ENCODE data around the gene ZNF319. TPM values are rescaled to one million over a fixed set of nuclear protein-coding genes. Genes with fewer than 3 reads are reported as not detected.

Gene ZNF319
- total RNA-seq, 1 donor from 2014 or later, result 9.1 TPM

DNA sequence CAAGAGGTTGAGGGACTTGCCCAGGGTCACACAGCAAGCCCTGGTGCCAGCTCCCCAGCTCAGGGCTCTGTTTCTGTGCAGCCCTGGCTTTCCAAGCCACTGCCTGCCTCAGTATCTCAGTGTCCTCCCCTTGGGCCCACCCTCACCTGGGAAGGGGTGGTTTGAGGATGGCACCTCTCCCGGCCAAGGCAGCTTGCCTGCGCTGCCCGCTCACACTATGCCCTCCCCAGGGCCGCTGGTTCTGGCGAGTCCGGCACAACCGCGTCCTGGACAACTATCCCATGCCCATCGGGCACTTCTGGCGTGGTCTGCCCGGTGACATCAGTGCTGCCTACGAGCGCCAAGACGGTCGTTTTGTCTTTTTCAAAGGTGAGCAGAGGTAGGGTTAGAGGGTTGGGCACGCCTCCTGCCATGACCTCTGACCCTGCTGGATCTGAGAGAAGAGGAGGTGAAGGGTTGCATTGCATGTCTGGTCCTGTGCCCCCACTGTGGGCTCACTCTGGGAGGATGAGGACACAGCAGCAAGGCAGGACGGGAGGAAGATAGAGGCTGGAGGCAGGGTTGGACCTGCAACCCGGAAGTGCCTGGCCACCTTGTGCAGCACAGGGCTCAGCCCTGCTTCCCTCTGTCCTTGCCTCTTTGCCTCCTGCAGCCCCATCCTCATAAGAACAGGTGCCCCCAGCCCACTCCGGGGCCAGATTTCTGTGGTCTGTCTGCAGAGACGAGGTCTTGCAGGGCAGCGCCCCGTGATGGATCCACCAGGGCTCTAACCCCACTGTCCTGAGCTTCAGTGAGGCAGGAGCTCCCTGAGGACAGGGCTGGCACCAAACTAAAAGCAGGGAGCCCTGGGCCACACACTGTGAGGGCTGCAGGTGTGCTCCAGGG is 41.8 kb upstream of the ZNF319 start:
- Mint-ChIP-seq H3K36me3 (ENCODE audit: low read depth) (no peaks in the 10 kb centered on the region), H3K27me3 (ENCODE audit: insufficient read depth) (no peaks in the 10 kb centered on the region), H3K27ac (no peak overlapping the region), H3K4me1 (ENCODE audit: low read depth) (no peaks in the 10 kb centered on the region), H3K4me3 (no peak overlapping the region), H3K9me3 (no peaks in the 10 kb centered on the region)
- no peak for DNase-seq (ENCODE audit: low spot score)
- intact Hi-C loops (cut with micrococcal nuclease), result no loop called here

DNA sequence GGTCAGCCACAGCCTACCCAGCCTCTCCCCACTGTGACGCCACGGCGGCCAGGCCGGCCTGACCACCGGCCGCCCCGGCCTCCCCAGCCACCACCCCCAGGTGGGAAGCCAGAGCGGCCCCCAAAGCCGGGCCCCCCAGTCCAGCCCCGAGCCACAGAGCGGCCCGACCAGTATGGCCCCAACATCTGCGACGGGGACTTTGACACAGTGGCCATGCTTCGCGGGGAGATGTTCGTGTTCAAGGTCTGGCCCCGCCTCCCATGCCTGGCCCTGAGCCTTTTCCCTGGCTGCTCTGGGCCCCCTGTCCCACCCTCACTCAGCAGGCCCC is 41.1 kb upstream of the ZNF319 start:
- no peak overlapping the region for H3K27ac Mint-ChIP-seq
- H3K27me3 Mint-ChIP-seq (ENCODE audit: insufficient read depth), result no peaks in the 10 kb centered on the region
- intact Hi-C loops (cut with micrococcal nuclease), result no loop called here
- no peaks in the 10 kb centered on the region for H3K4me1 Mint-ChIP-seq (ENCODE audit: low read depth)
- no peak for DNase-seq (ENCODE audit: low spot score)
- no peaks in the 10 kb centered on the region for H3K9me3 Mint-ChIP-seq
- no peaks in the 10 kb centered on the region for H3K36me3 Mint-ChIP-seq (ENCODE audit: low read depth)
- H3K4me3 Mint-ChIP-seq, result no peak overlapping the region

DNA sequence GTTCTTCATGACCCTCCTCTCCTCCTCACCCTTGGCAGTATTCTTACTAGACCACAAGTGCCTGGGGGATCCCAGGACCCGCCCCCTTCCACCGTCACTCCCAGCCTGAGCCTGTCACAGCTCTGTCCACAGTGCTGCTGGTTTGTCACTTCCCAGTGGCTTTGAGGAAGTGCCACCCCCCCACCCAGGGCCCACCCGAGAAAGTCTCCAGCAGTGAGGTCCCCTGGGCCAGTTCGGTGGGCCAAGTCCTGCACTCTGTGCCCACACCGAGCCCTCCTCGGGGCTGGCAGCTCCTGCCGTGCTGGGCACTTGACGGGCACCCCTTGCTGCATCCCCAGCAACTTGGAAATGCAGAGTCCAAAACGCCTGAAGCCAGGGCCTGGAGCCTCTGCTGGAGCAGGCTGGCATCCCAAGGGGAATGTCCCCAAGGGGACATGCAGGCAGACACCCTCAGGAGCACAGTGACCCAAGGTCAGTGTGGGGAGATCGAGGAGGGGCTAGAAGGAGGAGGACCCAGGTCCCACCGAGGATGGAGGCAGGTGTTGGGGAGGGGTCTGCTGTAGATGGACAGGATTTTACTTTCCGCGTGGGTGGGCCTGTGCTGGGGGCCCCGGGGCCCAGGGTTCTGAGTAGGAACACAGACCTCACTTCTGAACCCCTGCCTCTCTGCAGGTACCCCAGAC is 40.6 kb upstream of the ZNF319 start:
- intact Hi-C loops (cut with micrococcal nuclease), result no loop called here
- H3K27me3 Mint-ChIP-seq (ENCODE audit: insufficient read depth), result no peaks in the 10 kb centered on the region
- no peak for DNase-seq (ENCODE audit: low spot score)
- no peak overlapping the region for H3K27ac Mint-ChIP-seq
- H3K4me3 Mint-ChIP-seq, result no peak overlapping the region
- H3K9me3 Mint-ChIP-seq, result no peaks in the 10 kb centered on the region
- H3K36me3 Mint-ChIP-seq (ENCODE audit: low read depth), result no peaks in the 10 kb centered on the region
- no peaks in the 10 kb centered on the region for H3K4me1 Mint-ChIP-seq (ENCODE audit: low read depth)

DNA sequence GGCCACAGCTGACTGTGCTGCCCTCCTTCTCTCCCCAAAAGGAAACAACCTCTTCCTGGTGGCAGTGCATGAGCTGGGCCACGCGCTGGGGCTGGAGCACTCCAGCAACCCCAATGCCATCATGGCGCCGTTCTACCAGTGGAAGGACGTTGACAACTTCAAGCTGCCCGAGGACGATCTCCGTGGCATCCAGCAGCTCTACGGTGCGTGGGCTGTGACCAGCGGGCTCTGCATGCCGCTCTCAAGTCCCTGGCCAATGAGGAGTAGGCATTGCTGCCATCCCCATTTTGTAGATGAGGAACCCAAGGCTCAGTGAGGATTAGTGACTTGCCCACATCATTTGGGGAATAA is 40.0 kb upstream of the ZNF319 start:
- no peak overlapping the region for H3K4me3 Mint-ChIP-seq
- no peak overlapping the region for H3K27ac Mint-ChIP-seq
- H3K36me3 Mint-ChIP-seq (ENCODE audit: low read depth), result no peaks in the 10 kb centered on the region
- no peaks in the 10 kb centered on the region for H3K4me1 Mint-ChIP-seq (ENCODE audit: low read depth)
- intact Hi-C loops (cut with micrococcal nuclease), result no loop called here
- no peaks in the 10 kb centered on the region for H3K9me3 Mint-ChIP-seq
- no peaks in the 10 kb centered on the region for H3K27me3 Mint-ChIP-seq (ENCODE audit: insufficient read depth)
- DNase-seq (ENCODE audit: low spot score), result no peak

DNA sequence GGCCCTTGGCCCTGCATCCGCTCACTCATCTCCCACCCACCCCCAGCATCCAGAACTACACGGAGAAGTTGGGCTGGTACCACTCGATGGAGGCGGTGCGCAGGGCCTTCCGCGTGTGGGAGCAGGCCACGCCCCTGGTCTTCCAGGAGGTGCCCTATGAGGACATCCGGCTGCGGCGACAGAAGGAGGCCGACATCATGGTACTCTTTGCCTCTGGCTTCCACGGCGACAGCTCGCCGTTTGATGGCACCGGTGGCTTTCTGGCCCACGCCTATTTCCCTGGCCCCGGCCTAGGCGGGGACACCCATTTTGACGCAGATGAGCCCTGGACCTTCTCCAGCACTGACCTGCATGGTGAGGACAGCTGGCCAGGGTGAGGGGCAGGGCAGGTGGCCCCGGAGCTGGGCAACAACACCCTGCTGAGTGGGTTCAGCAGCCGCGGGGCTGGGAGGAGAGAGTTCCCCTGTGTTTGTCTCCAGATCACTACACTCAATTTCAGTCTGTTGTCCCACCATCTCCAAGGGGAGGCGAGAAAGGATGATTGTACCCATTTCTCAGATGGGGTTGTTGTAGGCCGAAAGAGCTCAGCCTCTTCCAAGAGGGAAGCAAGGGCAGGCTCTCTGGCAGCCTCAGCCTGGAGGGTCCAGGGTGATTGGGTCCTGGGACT is 39.5 kb upstream of the ZNF319 start:
- no peaks in the 10 kb centered on the region for H3K4me1 Mint-ChIP-seq (ENCODE audit: low read depth)
- intact Hi-C loops (cut with micrococcal nuclease), result no loop called here
- no peak overlapping the region for H3K4me3 Mint-ChIP-seq
- no peak for DNase-seq (ENCODE audit: low spot score)
- H3K27me3 Mint-ChIP-seq (ENCODE audit: insufficient read depth), result no peaks in the 10 kb centered on the region
- H3K9me3 Mint-ChIP-seq, result no peaks in the 10 kb centered on the region
- H3K27ac Mint-ChIP-seq, result no peak overlapping the region
- no peaks in the 10 kb centered on the region for H3K36me3 Mint-ChIP-seq (ENCODE audit: low read depth)

DNA sequence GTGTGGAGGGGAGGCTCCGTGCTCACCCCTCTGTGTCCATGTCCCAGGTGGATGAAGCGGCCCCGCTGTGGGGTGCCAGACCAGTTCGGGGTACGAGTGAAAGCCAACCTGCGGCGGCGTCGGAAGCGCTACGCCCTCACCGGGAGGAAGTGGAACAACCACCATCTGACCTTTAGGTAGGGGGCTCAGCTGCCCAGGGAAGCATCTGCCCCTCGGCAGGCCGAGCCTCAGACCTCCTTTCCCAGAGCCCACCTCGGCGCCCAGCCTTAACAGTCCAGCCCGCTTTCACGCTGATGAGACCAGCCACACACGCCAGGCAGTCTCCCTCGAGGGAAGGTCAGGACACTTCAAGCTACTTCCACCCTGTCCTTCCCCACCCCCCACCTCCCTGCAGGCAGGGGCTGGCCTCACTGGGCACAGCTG is 37.8 kb upstream of the ZNF319 start:
- no peaks in the 10 kb centered on the region for H3K4me1 Mint-ChIP-seq (ENCODE audit: low read depth)
- no peak overlapping the region for H3K27ac Mint-ChIP-seq
- no peaks in the 10 kb centered on the region for H3K36me3 Mint-ChIP-seq (ENCODE audit: low read depth)
- DNase-seq (ENCODE audit: low spot score), result no peak
- intact Hi-C loops (cut with micrococcal nuclease), result no loop called here
- peaks cover 2% of the 10 kb centered on the region for H3K27me3 Mint-ChIP-seq (ENCODE audit: insufficient read depth)
- H3K4me3 Mint-ChIP-seq, result no peak overlapping the region
- no peaks in the 10 kb centered on the region for H3K9me3 Mint-ChIP-seq

DNA sequence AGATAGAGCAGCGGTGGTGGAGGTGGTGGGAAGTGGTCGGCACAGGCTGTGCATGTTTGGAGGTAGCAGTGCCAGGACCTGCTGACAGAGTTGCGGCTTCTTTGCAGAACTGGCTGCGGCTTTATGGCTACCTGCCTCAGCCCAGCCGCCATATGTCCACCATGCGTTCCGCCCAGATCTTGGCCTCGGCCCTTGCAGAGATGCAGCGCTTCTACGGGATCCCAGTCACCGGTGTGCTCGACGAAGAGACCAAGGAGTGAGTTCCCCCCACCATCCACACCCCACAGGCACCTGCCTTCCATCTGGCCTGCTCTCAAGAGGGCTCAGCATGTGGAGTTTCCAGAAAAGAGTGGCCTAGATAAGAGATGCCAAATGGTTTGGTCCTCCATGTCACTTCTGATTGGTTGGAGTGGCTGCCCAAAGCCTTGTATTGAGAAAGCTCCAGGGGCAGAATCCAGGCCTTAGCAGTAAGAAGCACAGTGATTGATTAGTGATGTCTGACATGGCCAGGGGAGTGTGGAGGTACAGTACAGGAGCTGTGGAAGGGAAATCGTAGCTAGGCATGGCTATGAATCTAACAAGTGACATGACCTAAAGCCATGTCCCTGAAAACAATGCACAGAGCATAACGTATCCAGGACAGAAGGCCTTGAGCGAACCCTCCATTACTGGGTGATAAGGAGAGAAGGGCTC is 37.0 kb upstream of the ZNF319 start:
- DNase-seq (ENCODE audit: low spot score), result no peak
- Mint-ChIP-seq H3K36me3 (ENCODE audit: low read depth) (no peaks in the 10 kb centered on the region), H3K4me1 (ENCODE audit: low read depth) (no peaks in the 10 kb centered on the region), H3K4me3 (no peak overlapping the region), H3K27me3 (ENCODE audit: insufficient read depth) (peaks cover 2% of the 10 kb centered on the region), H3K27ac (no peak overlapping the region), H3K9me3 (no peaks in the 10 kb centered on the region)
- intact Hi-C loops (cut with micrococcal nuclease), result no loop called here

DNA sequence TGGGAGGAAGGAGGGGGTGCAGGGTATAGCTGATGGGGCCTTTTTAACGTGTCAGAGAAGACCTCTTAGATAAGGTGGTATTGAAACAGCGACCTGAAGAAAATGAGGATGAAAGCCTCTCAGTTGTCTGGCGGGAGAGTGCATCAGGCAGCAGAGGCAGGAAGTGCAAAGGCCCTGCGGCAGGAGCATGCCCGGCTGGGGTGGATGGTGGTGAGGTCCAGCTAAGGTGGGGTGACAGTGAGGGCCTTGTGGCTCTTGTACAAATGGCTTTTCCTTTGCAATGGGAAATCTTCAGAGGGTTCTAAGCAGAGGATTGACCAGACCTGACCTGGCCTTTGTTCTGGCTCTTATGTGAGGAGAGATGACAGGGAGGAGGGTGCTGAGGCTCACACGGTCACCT is 36.5 kb upstream of the ZNF319 start:
- Mint-ChIP-seq H3K4me1 (ENCODE audit: low read depth) (no peaks in the 10 kb centered on the region), H3K36me3 (ENCODE audit: low read depth) (no peaks in the 10 kb centered on the region), H3K4me3 (no peak overlapping the region), H3K9me3 (no peaks in the 10 kb centered on the region), H3K27ac (no peak overlapping the region), H3K27me3 (ENCODE audit: insufficient read depth) (peaks cover 2% of the 10 kb centered on the region)
- no peak for DNase-seq (ENCODE audit: low spot score)
- intact Hi-C loops (cut with micrococcal nuclease), result no loop called here

DNA sequence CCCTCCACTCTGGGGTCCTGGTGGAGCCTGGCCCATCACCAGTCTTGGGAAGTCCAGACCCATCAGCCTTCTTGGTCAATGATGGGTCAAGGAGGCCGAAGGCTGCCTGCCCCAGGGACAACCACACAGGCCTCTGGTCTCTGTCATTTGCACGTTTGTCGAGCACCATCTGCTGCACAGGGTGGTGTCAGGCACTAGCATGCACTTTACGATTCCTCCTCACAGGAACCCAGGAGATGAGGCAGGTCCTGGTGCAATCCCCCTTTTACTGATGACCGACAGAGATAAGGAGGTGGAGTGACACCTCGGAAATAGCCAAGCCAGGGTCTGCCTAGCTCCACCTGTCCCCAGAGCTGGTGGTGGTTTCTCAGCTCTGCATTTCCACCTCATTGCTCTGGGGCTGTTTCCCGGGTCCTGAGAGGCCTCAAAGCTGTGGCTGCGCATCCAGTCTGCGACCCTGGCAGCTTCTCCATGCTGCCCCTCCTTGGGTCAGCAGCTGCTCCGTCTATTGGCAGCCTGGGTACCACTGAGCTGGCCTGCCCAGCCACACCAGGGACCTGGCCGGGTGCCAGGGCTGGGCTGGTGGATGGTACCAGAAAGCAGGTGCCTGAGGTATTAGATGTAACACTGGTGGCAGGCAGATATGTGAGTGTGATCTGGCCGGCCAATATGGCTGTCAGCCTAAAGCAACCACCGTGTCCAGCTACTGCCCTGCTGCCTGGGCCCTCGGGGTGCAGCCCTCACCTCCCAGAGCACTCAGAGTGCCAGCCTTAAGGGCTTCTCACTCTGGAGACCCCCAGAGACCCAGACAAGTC is 35.1 kb upstream of the ZNF319 start:
- Mint-ChIP-seq H3K4me1 (ENCODE audit: low read depth) (no peaks in the 10 kb centered on the region), H3K9me3 (no peaks in the 10 kb centered on the region), H3K4me3 (no peak overlapping the region), H3K36me3 (ENCODE audit: low read depth) (no peaks in the 10 kb centered on the region), H3K27ac (no peak overlapping the region), H3K27me3 (ENCODE audit: insufficient read depth) (peaks cover 2% of the 10 kb centered on the region)
- intact Hi-C loops (cut with micrococcal nuclease), result no loop called here
- no peak for DNase-seq (ENCODE audit: low spot score)

DNA sequence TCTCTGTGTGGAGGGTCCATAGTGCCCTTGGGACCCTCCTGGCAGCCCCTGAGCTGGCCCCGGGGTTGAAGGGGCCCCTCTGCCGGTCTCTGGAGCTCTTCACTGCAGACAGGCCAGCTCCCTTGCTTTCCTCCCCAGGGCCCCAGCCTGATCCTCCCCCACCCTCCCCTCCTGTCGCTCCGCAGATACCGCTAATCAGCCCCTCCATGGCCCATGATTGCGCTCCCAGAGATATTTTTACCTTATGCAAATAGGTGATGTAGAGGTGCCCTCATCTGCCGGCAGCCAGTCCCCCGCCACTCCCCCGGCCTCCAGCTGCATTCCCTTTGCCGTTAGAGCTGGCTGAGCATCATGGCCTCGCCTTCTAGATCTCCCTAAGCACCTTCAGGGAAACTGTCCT is 34.3 kb upstream of the ZNF319 start:
- intact Hi-C loops (cut with micrococcal nuclease), result no loop called here
- Mint-ChIP-seq H3K9me3 (no peaks in the 10 kb centered on the region), H3K36me3 (ENCODE audit: low read depth) (no peaks in the 10 kb centered on the region), H3K4me1 (ENCODE audit: low read depth) (no peaks in the 10 kb centered on the region), H3K27ac (no peak overlapping the region), H3K4me3 (no peak overlapping the region), H3K27me3 (ENCODE audit: insufficient read depth) (peaks cover 3% of the 10 kb centered on the region)
- no peak for DNase-seq (ENCODE audit: low spot score)

DNA sequence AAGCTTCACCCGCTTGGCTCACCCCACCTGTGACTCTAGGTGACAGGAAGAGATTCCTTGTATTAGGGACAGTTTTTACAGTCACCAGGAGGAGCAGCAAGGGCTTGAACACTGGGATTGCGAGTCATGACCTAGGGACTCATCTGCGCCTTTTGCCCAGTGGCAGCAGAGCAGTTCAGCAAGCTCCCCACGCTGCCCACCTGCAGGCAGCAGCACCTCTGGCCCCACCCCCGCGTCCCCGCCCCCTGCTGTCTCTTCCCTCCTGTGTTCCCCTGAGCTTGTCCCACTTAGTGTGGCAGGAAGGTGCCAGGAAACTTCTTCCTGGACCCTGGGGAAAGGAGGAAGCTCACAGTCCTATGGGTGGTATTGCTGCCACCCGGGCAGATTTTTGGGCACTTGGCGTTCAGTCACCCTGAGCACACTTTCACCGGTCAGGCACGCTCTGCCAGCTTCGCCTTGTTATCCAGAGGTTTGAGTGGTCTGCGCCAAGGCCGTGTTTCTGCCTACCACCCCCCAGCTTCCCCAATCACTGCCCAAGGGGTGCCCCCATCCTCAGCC is 33.7 kb upstream of the ZNF319 start:
- no peak overlapping the region for H3K4me3 Mint-ChIP-seq
- no peak overlapping the region for H3K27ac Mint-ChIP-seq
- H3K27me3 Mint-ChIP-seq (ENCODE audit: insufficient read depth), result peaks cover 4% of the 10 kb centered on the region
- no peaks in the 10 kb centered on the region for H3K4me1 Mint-ChIP-seq (ENCODE audit: low read depth)
- no peaks in the 10 kb centered on the region for H3K36me3 Mint-ChIP-seq (ENCODE audit: low read depth)
- no peak for DNase-seq (ENCODE audit: low spot score)
- intact Hi-C loops (cut with micrococcal nuclease), result no loop called here
- H3K9me3 Mint-ChIP-seq, result no peaks in the 10 kb centered on the region

DNA sequence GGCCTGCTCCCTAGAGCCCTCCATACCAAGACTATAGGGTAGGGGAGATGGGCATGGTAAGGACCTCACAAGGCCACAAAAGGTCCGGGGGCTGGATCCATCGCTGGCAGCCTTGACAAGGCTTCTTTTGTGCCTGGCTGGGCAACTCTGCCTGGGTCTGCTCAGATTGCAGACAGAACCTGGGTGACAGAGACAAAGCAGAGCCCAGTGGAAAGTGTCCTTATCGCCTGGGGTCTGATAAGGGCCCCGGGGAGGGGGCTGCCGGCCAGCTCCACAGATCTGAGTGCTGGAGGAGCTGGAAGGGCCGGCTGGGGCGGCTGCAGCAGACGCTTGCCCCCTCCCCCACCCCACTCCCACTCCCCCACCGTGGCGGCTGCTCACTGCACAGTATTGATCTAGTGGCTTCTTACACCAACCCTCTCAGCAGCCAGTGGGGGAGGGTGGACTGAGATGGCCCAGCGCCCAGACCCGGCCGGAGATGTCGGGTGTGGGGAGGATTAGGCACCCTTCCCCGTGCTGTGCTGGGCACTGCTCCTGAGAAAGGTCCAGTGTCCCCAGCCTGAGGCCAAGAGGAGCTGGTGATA is 32.3 kb upstream of the ZNF319 start:
- intact Hi-C loops (cut with micrococcal nuclease), result no loop called here
- Mint-ChIP-seq H3K36me3 (ENCODE audit: low read depth) (no peaks in the 10 kb centered on the region), H3K9me3 (no peaks in the 10 kb centered on the region), H3K27ac (no peak overlapping the region), H3K27me3 (ENCODE audit: insufficient read depth) (peaks cover 12% of the 10 kb centered on the region), H3K4me3 (no peak overlapping the region), H3K4me1 (ENCODE audit: low read depth) (no peaks in the 10 kb centered on the region)
- no peak for DNase-seq (ENCODE audit: low spot score)

Measured in activated T-helper 1 cell treated with anti-CD3 and anti-CD28 coated beads, Interleukin-12 subunit alpha, Interleukin-12 subunit beta, Interleukin-2, Interleukin-4 antibody, amounts not matched to agents 30 ng/mL and 10 ng/mL and 1 ng/mL, durations not matched to agents 14 hours and 24 hours and 36 hours (primary cell).